HEK293 (cell line): ENCODE data around the gene CACHD1.

Experiments used
- CTCF ChIA-PET: fragments of 350-600 bp; formaldehyde crosslinking; extraction: SDS; loops from one replicate; lab custom pipeline; 2021; ENCODE audit warnings: antibody characterized with exemption; lab: Yijun Ruan, JAX
- POLR2A ChIA-PET: fragments of 300-600 bp; formaldehyde crosslinking; extraction: SDS; loops from one replicate; lab custom pipeline; 2020; ENCODE audit warnings: antibody characterized with exemption, inconsistent platforms; lab: Yijun Ruan, JAX
- H3K27ac ChIP-seq: fragments of 200-500 bp; sonication (Bioruptor generic); 2 replicates; pipeline ENCODE4 v1.5.1; 2014; ENCODE audit warnings: low read depth, low read length, control low read depth, inconsistent platforms; ENCODE audit errors: extremely low read depth
- H3K36me3 ChIP-seq, 2 experiments: fragments of 200-500 bp in 1 of 2; sonication (Bioruptor generic) in 1 of 2; 1 replicate in 1 of 2; 2 replicates in 1 of 2; pipeline ENCODE4 v1.5.1; 2014 to 2017; ENCODE audit warnings: inconsistent platforms in 2 of 2, low read length in 2 of 2; ENCODE audit not compliant: control insufficient read depth in 2 of 2, insufficient read depth in 1 of 2
- H3K4me1 ChIP-seq: fragments of 200-500 bp; sonication (Bioruptor generic); 2 replicates; pipeline ENCODE4 v1.5.1; 2014; ENCODE audit warnings: mild to moderate bottlenecking, low read length, inconsistent platforms; ENCODE audit not compliant: control insufficient read depth, insufficient read depth
- H3K4me3 ChIP-seq: 2 replicates; pipeline ENCODE4 v1.5.1; 2011; ENCODE audit warnings: low read depth, mild to moderate bottlenecking, control low read depth, low read length, moderate library complexity
- H3K9me3 ChIP-seq: fragments of 200-500 bp; sonication (Bioruptor generic); 2 replicates; pipeline ENCODE4 v1.5.1; 2014; ENCODE audit warnings: low read depth, low read length, inconsistent platforms; ENCODE audit not compliant: control insufficient read depth, insufficient read depth
- GFI1B ChIP-seq: fragments of 450-650 bp; formaldehyde crosslinking; IDR thresholded peaks from 2 replicates; pipeline ENCODE4 v1.5.1; 2016; ENCODE audit warnings: missing biosample characterization, missing genetic modification characterization
- MYNN ChIP-seq: fragments of 450-650 bp; formaldehyde crosslinking; IDR thresholded peaks from 2 replicates; pipeline ENCODE4 v1.5.1; 2016; ENCODE audit warnings: missing biosample characterization, missing genetic modification characterization, borderline replicate concordance
- MZF1 ChIP-seq: fragments of 450-650 bp; formaldehyde crosslinking; IDR thresholded peaks from 2 replicates; pipeline ENCODE4 v1.5.1; 2017; ENCODE audit warnings: missing biosample characterization, missing genetic modification characterization, borderline replicate concordance
- REPIN1 ChIP-seq: fragments of 450-650 bp; formaldehyde crosslinking; IDR thresholded peaks from 2 replicates; pipeline ENCODE4 v1.5.1; 2017; ENCODE audit warnings: missing biosample characterization, missing genetic modification characterization, low read depth
- SP2 ChIP-seq: fragments of 450-650 bp; formaldehyde crosslinking; IDR thresholded peaks from 2 replicates; pipeline ENCODE4 v1.5.1; 2016; ENCODE audit warnings: missing biosample characterization, missing genetic modification characterization
- ZBTB1 ChIP-seq: fragments of 450-650 bp; formaldehyde crosslinking; IDR thresholded peaks from 2 replicates; pipeline ENCODE4 v1.5.1; 2016; ENCODE audit warnings: missing biosample characterization, missing genetic modification characterization
- ZBTB17 ChIP-seq: fragments of 450-650 bp; formaldehyde crosslinking; IDR thresholded peaks from 2 replicates; pipeline ENCODE4 v1.5.1; 2016; ENCODE audit warnings: missing biosample characterization, missing genetic modification characterization
- ZBTB8A ChIP-seq: fragments of 450-650 bp; formaldehyde crosslinking; IDR thresholded peaks from 2 replicates; pipeline ENCODE4 v1.5.1; 2016; ENCODE audit warnings: missing biosample characterization, missing genetic modification characterization
- ZFP37 ChIP-seq: fragments of 450-650 bp; formaldehyde crosslinking; IDR thresholded peaks from 2 replicates; pipeline ENCODE4 v1.5.1; 2016; ENCODE audit warnings: missing biosample characterization, missing genetic modification characterization
- ZNF10 ChIP-seq: fragments of 450-650 bp; formaldehyde crosslinking; IDR thresholded peaks from 2 replicates; pipeline ENCODE4 v1.5.1; 2017; ENCODE audit warnings: missing biosample characterization, missing genetic modification characterization
- ZNF132 ChIP-seq: fragments of 450-650 bp; formaldehyde crosslinking; IDR thresholded peaks from 2 replicates; pipeline ENCODE4 v1.5.1; 2017; ENCODE audit warnings: missing biosample characterization, missing genetic modification characterization, borderline replicate concordance
- ZNF404 ChIP-seq: fragments of 450-650 bp; formaldehyde crosslinking; IDR thresholded peaks from 2 replicates; pipeline ENCODE4 v1.5.1; 2017; ENCODE audit warnings: missing biosample characterization, missing genetic modification characterization
- ZNF423 ChIP-seq: fragments of 450-650 bp; formaldehyde crosslinking; IDR thresholded peaks from 2 replicates; pipeline ENCODE4 v1.5.1; 2016; ENCODE audit warnings: missing biosample characterization, missing genetic modification characterization
- ZNF426 ChIP-seq: fragments of 450-650 bp; formaldehyde crosslinking; IDR thresholded peaks from 2 replicates; pipeline ENCODE4 v1.5.1; 2017; ENCODE audit warnings: missing biosample characterization, missing genetic modification characterization, mild to moderate bottlenecking, inconsistent platforms, moderate library complexity
- ZNF548 ChIP-seq: fragments of 450-650 bp; formaldehyde crosslinking; IDR thresholded peaks from 2 replicates; pipeline ENCODE4 v1.5.1; 2016; ENCODE audit warnings: missing biosample characterization, missing genetic modification characterization
- ZNF549 ChIP-seq: fragments of 450-650 bp; IDR thresholded peaks from 2 replicates; pipeline ENCODE4 v1.5.1; 2018; ENCODE audit warnings: missing biosample characterization, missing genetic modification characterization, mild to moderate bottlenecking, inconsistent platforms, moderate library complexity
- ZNF621 ChIP-seq: fragments of 450-650 bp; formaldehyde crosslinking; IDR thresholded peaks from 2 replicates; pipeline ENCODE4 v1.5.1; 2017; ENCODE audit warnings: missing biosample characterization, missing genetic modification characterization
- ZNF843 ChIP-seq: fragments of 450-650 bp; formaldehyde crosslinking; IDR thresholded peaks from 2 replicates; pipeline ENCODE4 v1.5.1; 2016; ENCODE audit warnings: missing biosample characterization, missing genetic modification characterization
- TF ChIP-seq, protein P1 (sequence below): fragments of 450-650 bp; formaldehyde crosslinking; IDR thresholded peaks from 2 replicates; pipeline ENCODE4 v1.5.1; 2016; ENCODE audit warnings: missing biosample characterization, missing genetic modification characterization
- TF ChIP-seq, protein P2 (sequence below): fragments of 450-650 bp; formaldehyde crosslinking; IDR thresholded peaks from 2 replicates; pipeline ENCODE4 v1.5.1; 2017; ENCODE audit warnings: missing biosample characterization, missing genetic modification characterization
- TF ChIP-seq, protein P3 (sequence below): fragments of 450-650 bp; formaldehyde crosslinking; IDR thresholded peaks from 2 replicates; pipeline ENCODE4 v1.5.1; 2016; ENCODE audit warnings: missing biosample characterization, missing genetic modification characterization, low read depth
- TF ChIP-seq, protein P4 (sequence below): fragments of 450-650 bp; formaldehyde crosslinking; IDR thresholded peaks from 2 replicates; pipeline ENCODE4 v1.5.1; 2017; ENCODE audit warnings: missing biosample characterization, missing genetic modification characterization
- TF ChIP-seq, protein P5 (sequence below): fragments of 450-650 bp; formaldehyde crosslinking; IDR thresholded peaks from 2 replicates; pipeline ENCODE4 v1.5.1; 2016; ENCODE audit warnings: missing biosample characterization, missing genetic modification characterization
- TF ChIP-seq, protein P6 (sequence below): fragments of 450-650 bp; formaldehyde crosslinking; IDR thresholded peaks from 2 replicates; pipeline ENCODE4 v1.5.1; 2016; ENCODE audit warnings: missing biosample characterization, missing genetic modification characterization

Gene CACHD1

DNA sequence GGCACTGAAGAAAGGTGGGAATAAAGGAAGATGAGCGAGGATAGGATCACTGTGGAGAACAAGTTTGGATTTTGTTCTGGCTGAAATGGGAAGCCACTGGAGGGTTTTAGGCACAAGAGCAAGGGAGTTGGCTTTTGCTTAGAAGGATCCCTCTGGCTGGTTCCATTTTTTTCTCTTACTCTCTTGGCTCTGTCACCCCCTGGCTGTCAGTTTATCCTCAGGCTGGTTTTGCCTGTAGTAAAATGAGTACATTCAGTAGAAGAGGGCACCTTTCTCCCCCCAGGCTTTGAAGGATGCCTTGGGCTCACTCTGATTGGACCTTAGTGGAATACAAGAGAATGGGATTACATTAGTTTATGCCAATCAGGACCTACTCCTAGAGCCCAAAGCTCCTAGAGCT lies 17.1 kb downstream of the CACHD1 start:
- ChIA-PET CTCF (interaction anchor here (0.8 kb wide), 1 partner anchor 9 kb away, joined by 3 read pairs; no protein-coding TSS in a partner anchor), POLR2A (interaction anchor here (0.6 kb wide), 1 partner anchor 27 kb away, joined by 3 read pairs; no protein-coding TSS in a partner anchor)
- Histone ChIP-seq H3K4me3 (no peak overlapping the region), H3K4me1 (peaks cover 15% of the 10 kb centered on the region), H3K9me3 (no peaks in the 10 kb centered on the region), H3K27ac (no peak overlapping the region), H3K36me3 (no peaks in the 10 kb centered on the region)
- TF ChIP-seq, protein P1, sequence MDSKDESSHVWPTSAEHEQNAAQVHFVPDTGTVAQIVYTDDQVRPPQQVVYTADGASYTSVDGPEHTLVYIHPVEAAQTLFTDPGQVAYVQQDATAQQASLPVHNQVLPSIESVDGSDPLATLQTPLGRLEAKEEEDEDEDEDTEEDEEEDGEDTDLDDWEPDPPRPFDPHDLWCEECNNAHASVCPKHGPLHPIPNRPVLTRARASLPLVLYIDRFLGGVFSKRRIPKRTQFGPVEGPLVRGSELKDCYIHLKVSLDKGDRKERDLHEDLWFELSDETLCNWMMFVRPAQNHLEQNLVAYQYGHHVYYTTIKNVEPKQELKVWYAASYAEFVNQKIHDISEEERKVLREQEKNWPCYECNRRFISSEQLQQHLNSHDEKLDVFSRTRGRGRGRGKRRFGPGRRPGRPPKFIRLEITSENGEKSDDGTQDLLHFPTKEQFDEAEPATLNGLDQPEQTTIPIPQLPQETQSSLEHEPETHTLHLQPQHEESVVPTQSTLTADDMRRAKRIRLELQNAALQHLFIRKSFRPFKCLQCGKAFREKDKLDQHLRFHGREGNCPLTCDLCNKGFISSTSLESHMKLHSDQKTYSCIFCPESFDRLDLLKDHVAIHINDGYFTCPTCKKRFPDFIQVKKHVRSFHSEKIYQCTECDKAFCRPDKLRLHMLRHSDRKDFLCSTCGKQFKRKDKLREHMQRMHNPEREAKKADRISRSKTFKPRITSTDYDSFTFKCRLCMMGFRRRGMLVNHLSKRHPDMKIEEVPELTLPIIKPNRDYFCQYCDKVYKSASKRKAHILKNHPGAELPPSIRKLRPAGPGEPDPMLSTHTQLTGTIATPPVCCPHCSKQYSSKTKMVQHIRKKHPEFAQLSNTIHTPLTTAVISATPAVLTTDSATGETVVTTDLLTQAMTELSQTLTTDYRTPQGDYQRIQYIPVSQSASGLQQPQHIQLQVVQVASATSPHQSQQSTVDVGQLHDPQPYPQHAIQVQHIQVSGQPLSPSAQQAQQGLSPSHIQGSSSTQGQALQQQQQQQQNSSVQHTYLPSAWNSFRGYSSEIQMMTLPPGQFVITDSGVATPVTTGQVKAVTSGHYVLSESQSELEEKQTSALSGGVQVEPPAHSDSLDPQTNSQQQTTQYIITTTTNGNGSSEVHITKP (tag by site-specific recombination), result peak; percentile 17; the same call in 1 of the 2 replicates
- 0 out of 2 replicates have a peak, but pooled peaks have one; percentile 11 for TF ChIP-seq ZBTB17
- peak; percentile 61; the same call in 1 of the 2 replicates for TF ChIP-seq MZF1 (tag by site-specific recombination)
- TF ChIP-seq, protein P2, sequence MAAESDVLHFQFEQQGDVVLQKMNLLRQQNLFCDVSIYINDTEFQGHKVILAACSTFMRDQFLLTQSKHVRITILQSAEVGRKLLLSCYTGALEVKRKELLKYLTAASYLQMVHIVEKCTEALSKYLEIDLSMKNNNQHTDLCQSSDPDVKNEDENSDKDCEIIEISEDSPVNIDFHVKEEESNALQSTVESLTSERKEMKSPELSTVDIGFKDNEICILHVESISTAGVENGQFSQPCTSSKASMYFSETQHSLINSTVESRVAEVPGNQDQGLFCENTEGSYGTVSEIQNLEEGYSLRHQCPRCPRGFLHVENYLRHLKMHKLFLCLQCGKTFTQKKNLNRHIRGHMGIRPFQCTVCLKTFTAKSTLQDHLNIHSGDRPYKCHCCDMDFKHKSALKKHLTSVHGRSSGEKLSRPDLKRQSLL, result peak; percentile 51; the same call in 1 of the 2 replicates
- TF ChIP-seq, protein P3, sequence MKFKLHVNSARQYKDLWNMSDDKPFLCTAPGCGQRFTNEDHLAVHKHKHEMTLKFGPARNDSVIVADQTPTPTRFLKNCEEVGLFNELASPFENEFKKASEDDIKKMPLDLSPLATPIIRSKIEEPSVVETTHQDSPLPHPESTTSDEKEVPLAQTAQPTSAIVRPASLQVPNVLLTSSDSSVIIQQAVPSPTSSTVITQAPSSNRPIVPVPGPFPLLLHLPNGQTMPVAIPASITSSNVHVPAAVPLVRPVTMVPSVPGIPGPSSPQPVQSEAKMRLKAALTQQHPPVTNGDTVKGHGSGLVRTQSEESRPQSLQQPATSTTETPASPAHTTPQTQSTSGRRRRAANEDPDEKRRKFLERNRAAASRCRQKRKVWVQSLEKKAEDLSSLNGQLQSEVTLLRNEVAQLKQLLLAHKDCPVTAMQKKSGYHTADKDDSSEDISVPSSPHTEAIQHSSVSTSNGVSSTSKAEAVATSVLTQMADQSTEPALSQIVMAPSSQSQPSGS (tag by site-specific recombination), result no peak
- TF ChIP-seq ZNF404 (tag by site-specific recombination), result no peak
- no peak for TF ChIP-seq MYNN (tag by site-specific recombination)

DNA sequence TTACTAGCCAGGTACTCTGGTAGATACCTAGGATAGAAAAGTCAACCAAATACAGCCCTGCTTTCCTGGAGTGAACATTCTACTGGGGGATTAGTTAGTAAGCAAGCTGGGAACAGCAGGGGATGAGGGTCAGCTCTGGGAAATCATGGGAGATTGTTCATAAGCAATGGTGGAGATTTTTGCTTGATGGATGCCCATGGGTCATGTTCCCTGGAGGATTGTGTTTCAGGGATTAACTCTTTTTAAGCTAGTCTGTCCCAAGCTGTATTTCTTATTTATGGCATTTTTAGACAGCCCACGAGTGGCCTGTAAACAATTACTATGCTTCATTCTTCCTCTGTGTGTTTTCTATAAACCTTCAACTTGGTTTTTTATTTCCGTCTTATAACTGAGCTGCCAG lies 18.9 kb downstream of the CACHD1 start:
- Histone ChIP-seq H3K4me3 (no peak overlapping the region), H3K4me1 (peaks cover 10% of the 10 kb centered on the region; the same call in 1 of the 2 replicates), H3K27ac (no peak overlapping the region), H3K9me3 (no peaks in the 10 kb centered on the region), H3K36me3 (no peaks in the 10 kb centered on the region)
- ChIA-PET POLR2A (no interaction called here), CTCF (interaction anchor here (0.6 kb wide), 1 partner anchor 160 kb away, joined by 3 read pairs; no protein-coding TSS in a partner anchor)
- TF ChIP-seq ZBTB1 (tag by site-specific recombination) (no peak), ZNF10 (no peak), REPIN1 (tag by site-specific recombination) (no peak), ZNF132 (no peak), ZNF549 (no peak), ZFP37 (tag by site-specific recombination) (no peak), ZNF843 (tag by site-specific recombination) (peak; percentile 70), ZNF621 (tag by site-specific recombination) (no peak), ZBTB8A (tag by site-specific recombination) (0 out of 2 replicates have a peak, but pooled peaks have one; percentile 42), ZNF426 (no peak), GFI1B (peak; percentile 97), ZNF548 (no peak), ZNF423 (tag by site-specific recombination) (0 out of 2 replicates have a peak, but pooled peaks have one; percentile 42), SP2 (tag by site-specific recombination) (no peak)
- TF ChIP-seq, protein P4, sequence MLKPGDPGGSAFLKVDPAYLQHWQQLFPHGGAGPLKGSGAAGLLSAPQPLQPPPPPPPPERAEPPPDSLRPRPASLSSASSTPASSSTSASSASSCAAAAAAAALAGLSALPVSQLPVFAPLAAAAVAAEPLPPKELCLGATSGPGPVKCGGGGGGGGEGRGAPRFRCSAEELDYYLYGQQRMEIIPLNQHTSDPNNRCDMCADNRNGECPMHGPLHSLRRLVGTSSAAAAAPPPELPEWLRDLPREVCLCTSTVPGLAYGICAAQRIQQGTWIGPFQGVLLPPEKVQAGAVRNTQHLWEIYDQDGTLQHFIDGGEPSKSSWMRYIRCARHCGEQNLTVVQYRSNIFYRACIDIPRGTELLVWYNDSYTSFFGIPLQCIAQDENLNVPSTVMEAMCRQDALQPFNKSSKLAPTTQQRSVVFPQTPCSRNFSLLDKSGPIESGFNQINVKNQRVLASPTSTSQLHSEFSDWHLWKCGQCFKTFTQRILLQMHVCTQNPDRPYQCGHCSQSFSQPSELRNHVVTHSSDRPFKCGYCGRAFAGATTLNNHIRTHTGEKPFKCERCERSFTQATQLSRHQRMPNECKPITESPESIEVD (tag by site-specific recombination), result peak; percentile 88
- TF ChIP-seq, protein P5, sequence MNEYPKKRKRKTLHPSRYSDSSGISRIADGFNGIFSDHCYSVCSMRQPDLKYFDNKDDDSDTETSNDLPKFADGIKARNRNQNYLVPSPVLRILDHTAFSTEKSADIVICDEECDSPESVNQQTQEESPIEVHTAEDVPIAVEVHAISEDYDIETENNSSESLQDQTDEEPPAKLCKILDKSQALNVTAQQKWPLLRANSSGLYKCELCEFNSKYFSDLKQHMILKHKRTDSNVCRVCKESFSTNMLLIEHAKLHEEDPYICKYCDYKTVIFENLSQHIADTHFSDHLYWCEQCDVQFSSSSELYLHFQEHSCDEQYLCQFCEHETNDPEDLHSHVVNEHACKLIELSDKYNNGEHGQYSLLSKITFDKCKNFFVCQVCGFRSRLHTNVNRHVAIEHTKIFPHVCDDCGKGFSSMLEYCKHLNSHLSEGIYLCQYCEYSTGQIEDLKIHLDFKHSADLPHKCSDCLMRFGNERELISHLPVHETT (tag by site-specific recombination), result no peak
- TF ChIP-seq, protein P6, sequence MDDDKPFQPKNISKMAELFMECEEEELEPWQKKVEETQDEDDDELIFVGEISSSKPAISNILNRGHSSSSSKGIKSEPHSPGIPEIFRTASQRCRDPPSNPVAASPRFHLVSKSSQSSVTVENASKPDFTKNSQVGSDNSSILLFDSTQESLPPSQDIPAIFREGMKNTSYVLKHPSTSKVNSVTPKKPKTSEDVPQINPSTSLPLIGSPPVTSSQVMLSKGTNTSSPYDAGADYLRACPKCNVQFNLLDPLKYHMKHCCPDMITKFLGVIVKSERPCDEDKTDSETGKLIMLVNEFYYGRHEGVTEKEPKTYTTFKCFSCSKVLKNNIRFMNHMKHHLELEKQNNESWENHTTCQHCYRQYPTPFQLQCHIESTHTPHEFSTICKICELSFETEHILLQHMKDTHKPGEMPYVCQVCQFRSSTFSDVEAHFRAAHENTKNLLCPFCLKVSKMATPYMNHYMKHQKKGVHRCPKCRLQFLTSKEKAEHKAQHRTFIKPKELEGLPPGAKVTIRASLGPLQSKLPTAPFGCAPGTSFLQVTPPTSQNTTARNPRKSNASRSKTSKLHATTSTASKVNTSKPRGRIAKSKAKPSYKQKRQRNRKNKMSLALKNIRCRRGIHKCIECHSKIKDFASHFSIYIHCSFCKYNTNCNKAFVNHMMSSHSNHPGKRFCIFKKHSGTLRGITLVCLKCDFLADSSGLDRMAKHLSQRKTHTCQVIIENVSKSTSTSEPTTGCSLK (tag by site-specific recombination), result no peak
